ELF-1 (cell line): Measurements from ENCODE around the gene LGALS9C.
"Not testable (repeated sequence)": the region's sequence is repeated elsewhere in the genome, so short reads cannot be mapped to it uniquely, and the experiment has no call there.

Experiments
- DNase-seq: peaks from one replicate; pipeline ENCODE4 v3.0.0-alpha.2; 2016; ENCODE audit warnings: low read depth, low spot score

The LGALS9C gene

DNA sequence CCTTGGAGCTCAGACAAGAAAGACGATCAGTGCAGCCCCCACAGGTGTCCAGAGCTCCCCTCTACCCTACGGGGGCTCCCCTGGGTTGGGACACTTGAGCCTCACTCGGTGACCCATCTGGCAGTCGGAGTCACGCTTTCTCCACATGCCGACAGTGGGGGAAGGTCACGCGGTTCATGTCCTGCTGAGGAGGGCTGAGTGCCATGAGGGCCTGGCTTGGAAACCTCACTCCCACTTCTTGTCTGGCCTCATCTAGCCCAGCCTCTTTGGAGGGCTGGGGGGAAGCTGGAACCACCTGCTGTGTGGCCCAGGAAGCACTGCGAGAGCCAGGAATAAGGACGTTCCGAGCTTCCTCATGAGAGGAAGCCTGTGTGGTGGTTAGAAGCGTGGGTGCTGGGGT is 1.8 kb downstream of the LGALS9C start:
- not testable (repeated sequence) for DNase-seq

DNA sequence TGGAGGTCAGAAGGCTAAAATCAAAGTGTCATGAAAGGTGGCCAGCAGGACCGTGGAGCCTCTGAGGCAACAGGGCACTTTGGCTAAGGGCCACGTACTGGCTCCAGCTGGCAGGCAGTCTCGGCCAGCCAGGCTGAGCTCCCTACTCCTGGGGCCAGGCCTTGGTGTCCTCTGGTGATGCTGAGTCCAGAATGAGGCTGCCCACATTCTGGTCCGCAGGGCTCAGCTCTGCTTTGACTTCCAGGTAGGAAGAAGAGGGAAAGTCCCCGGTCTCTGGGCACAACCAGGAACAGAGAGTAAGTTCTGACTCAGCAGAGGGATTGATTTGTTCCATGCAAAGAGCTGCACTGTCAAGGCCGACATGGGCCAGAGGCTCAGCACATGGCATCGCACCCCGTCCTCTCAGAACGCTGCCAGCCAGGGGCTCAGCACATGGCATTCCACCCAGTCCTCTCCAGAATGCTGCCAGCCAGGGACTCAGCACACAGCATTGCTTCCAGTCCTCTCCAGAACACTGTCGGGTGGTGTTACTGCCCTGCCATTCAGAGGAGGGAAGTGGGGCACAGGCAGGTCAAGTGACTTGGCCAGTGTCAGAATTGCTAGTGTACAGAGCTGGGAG is 2.5 kb downstream of the LGALS9C start:
- not testable (repeated sequence) for DNase-seq

- DNase-seq: not testable (repeated sequence)
Measured at GRCh38 chr17:18481775-18482174, 5.2 kb downstream of the LGALS9C start.

GRCh38 chr17:18485936-18486464 is 9.4 kb downstream of the LGALS9C start:
- not testable (repeated sequence) for DNase-seq

- DNase-seq: not testable (repeated sequence)
Measured at GRCh38 chr17:18487633-18488032, 11.0 kb downstream of the LGALS9C start.

DNA sequence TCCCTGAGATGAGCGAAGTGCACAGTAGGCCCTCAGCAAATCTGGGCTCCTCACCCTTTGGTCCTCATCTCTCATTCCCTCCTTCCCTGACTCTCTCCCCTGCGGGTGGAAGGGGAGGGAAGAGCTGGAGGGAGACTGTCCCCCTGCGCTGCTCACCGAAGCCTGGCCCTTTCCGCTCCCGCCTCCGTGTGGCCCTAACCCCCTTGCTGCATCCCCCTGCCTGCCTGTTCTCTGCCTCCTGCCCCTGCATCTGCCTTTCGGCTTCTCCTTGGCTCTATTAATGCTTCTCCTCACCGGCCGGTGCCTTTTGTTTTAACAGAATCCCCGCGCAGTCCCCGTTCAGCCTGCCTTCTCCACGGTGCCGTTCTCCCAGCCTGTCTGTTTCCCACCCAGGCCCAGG is 12.0 kb downstream of the LGALS9C start:
- peak; percentile 16 for DNase-seq

- DNase-seq: not testable (repeated sequence)
Measured at GRCh38 chr17:18490016-18490415, 13.4 kb downstream of the LGALS9C start.

DNA sequence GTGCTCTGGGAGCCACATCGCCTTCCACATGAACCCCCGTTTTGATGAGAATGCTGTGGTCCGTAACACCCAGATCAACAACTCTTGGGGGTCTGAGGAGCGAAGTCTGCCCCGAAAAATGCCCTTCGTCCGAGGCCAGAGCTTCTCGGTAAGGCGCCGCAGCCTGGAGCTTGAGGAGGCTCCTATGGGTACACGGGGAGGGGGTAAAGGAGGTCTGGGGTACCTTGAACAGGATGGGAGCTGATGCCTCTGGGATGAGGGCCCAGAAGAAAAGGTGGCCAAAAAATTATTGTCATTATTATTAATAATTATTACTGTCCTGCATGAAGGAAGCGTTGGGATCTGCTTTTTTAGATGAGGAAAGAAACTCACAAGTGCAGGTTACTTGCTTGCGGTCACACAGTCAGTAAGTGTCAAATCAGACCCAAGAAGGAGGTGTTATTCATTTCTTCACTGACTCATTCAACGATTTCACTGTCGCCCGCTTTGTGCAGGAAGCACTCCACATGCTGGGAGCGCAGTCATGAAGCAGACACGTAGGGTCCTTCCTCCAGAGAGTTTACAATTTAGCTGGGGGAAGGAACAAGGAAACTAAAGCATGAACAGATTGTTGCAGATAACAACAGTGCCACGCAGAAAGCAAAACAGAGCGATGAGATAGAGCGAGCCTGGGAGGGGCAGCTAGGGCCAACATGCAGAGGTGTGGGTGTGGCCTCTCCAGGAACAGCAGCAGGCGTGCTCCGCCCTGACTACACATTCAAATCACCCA is 16.3 kb downstream of the LGALS9C start:
- DNase-seq: peak; percentile 1

GRCh38 chr17:18494250-18494768 is 17.7 kb downstream of the LGALS9C start:
- peak; percentile 1 for DNase-seq

GRCh38 chr17:18497044-18497443 is 20.5 kb downstream of the LGALS9C start:
- not testable (repeated sequence) for DNase-seq

DNA sequence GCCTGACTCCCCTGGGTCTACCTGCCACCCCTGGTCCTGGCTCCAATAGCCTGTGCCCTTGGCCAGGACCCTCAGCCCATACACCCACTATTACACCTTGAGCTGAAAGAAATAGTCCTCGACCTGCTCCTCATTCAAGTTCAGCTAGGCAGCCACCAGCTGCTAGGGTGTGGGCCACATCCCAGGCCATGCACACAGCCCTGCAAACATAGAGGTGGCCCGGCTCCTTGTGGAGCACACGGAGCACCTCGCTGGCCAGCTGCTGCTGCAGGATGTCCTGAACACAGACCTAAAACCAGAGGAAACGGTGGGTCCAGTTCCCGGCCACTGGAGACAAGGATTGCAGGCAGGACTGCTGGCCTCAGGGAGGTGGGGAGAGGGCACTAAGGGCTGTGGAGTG is 22.5 kb downstream of the LGALS9C start:
- not testable (repeated sequence) for DNase-seq

GRCh38 chr17:18499756-18500155 is 23.2 kb downstream of the LGALS9C start:
- DNase-seq: not testable (repeated sequence)

DNA sequence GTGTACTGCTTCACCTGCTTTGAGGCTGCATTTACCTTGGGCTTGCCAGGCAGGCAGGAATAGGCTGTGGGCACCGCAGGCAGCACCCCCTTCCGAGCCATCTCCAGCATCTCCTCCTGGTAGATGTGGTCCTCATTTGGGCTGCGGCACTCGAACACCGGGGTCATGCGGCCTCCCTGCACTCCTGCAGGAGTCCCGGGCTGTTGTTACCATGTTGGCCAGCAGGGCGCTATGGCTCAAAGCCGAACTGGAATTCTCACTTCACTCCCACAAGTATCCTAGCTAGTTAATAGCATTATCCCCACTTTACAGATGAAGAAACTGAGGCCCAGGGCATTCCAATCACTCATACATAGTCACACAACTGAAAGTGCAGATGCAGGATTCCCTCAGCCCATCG is 23.7 kb downstream of the LGALS9C start:
- DNase-seq: not testable (repeated sequence)

GRCh38 chr17:18500816-18501215 is 24.2 kb downstream of the LGALS9C start:
- DNase-seq: not testable (repeated sequence)

DNA sequence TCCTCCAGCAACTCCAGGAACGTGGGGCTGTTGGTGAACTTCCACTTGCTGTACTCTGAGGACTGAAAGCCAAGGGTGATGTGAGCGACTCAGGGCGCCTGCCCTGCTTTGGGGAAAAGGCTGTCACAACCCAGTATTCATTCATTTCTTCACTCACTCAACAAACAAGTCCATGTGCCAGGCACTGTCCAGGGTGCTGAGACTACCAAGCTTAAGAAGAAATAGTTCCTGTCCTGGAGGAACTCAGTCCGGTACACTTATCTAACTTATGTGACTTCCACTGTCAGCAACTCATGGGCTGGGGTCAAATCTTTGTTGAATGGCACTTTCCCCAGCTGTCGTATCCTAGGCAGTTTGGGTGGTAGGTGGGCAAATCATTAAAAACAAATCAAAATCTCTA is 26.6 kb downstream of the LGALS9C start:
- DNase-seq: not testable (repeated sequence)

- not testable (repeated sequence) for DNase-seq
Measured at GRCh38 chr17:18507729-18508128, 31.1 kb downstream of the LGALS9C start.

GRCh38 chr17:18508667-18509066 is 32.1 kb downstream of the LGALS9C start:
- DNase-seq: not testable (repeated sequence)

GRCh38 chr17:18521100-18521499 is 44.5 kb downstream of the LGALS9C start:
- DNase-seq: not testable (repeated sequence)

DNA sequence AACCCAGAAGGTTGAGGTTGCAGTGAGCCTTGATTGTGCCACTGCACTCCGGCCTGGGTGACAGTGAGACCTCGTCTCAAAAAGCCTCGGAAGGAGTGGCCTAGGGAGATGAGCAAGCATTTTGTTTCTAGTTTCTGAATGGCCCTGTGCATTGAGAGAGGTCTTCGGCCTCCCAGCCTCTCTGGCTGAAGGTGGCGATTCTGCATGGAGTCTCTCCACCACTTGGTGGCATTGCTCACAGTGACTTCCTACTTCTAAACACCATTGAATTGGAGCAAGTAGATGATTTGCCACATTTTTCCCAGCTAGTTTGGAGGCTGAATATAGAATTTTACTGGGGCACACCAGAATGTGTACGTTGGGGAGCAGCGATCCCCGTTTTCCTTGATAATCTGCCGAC is 48.4 kb downstream of the LGALS9C start:
- DNase-seq: not testable (repeated sequence)

DNA sequence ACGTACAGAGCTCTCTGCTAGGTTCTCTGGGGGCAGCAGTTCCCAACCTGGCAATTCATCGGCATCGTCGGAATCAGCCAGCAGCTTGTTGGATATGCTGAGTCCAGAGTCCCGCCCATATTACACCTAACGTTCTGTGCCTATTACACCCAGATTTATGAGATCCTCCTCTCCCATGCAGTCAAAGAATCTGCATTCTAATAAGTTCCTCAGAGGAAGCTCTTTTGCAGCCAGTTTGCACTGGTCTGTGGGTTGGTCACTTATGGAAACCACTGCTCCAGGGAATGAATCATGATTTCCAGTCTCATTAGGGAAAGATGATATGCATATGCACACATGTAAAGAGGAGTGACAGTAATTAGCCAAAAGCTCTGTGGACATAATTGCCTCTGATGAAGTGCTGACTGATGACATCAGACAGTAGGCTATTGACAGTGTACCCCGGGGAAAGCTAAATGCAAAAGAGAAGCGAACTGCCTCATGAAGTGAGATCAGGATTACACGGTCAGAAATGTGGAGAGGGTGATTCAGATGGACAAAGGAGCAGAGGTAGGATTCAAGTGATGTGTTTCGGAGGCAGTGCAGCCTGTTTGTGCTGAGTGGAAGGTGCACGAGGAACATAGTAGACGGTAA is 49.7 kb downstream of the LGALS9C start:
- DNase-seq: not testable (repeated sequence)

- peak; percentile 3 for DNase-seq
Measured at GRCh38 chr17:18527354-18527753, 50.8 kb downstream of the LGALS9C start.

GRCh38 chr17:18528435-18528834 is 51.8 kb downstream of the LGALS9C start:
- DNase-seq: not testable (repeated sequence)
